Measurements from ENCODE around the gene IFTAP.

IFTAP gene

GRCh38 chr11:36557991-36558390, 36.3 kb upstream of the IFTAP start:
- no peak for DNase-seq
- no peak for TF ChIP-seq CTCF (IDR thresholded peaks at IDR 0.05; ENCODE audit: borderline replicate concordance, extremely low read depth, low read length, poor library complexity, severe bottlenecking)

GRCh38 chr11:36558571-36559413, 35.5 kb upstream of the IFTAP start:
- H2AFZ ChIP-seq (ENCODE audit: low read depth, low read length), result peak overlapping the region; percentile 66
- peak; percentile 93 for ATAC-seq (ENCODE audit: insufficient read depth, low read depth)
- peak overlapping the region; percentile 47 for H3K9ac ChIP-seq (ENCODE audit: low read depth, low read length)

More at GRCh38 chr11:36557991-36558390, 36.3 kb upstream of the IFTAP start:
- peak overlapping the region; percentile 62 for H3K4me2 ChIP-seq (ENCODE audit: insufficient read depth, low read length)
- H3K9ac ChIP-seq (ENCODE audit: low read depth, low read length), result peak overlapping the region; percentile 47
- peak overlapping the region; percentile 66 for H2AFZ ChIP-seq (ENCODE audit: low read depth, low read length)
- H3K9me3 ChIP-seq (ENCODE audit: insufficient read depth, low read length, severe bottlenecking), result no peaks in the 10 kb centered on the region
- H3K27me3 ChIP-seq (ENCODE audit: insufficient read depth, low read length, poor library complexity), result no peaks in the 10 kb centered on the region
- peak overlapping the region; percentile 13 to 50; a peak in 3 of 4 replicates for H3K4me3 ChIP-seq (ENCODE audit: low read depth in 1 of 2, low read length in 2 of 2)
- H3K36me3 ChIP-seq (ENCODE audit: insufficient read depth, low read length), result no peaks in the 10 kb centered on the region
- peaks cover 41% of the 10 kb centered on the region for H3K4me1 ChIP-seq (ENCODE audit: insufficient read depth, low read length)
- no peak for ATAC-seq (ENCODE audit: insufficient read depth, low read depth)
- peaks cover 18% of the 10 kb centered on the region for H3K79me2 ChIP-seq (ENCODE audit: insufficient read depth, low read length)
- H3K27ac ChIP-seq (ENCODE audit: low read length), result peak overlapping the region; percentile 88
- H4K20me1 ChIP-seq (ENCODE audit: insufficient read depth, low read length), result no peaks in the 10 kb centered on the region

GRCh38 chr11:36564376-36565030, 29.8 kb upstream of the IFTAP start:
- peaks cover 58% of the 10 kb centered on the region for H3K4me1 ChIP-seq (ENCODE audit: insufficient read depth, low read length)
- ATAC-seq (ENCODE audit: insufficient read depth, low read depth) (peak; percentile 27), DNase-seq (peak; percentile 83)
- peak overlapping the region; percentile 60 for H2AFZ ChIP-seq (ENCODE audit: low read depth, low read length)
- H3K4me3 ChIP-seq (ENCODE audit: low read depth in 1 of 2, low read length in 2 of 2), result no peak overlapping the region
- H3K27ac ChIP-seq (ENCODE audit: low read length), result peak overlapping the region; percentile 75
- H4K20me1 ChIP-seq (ENCODE audit: insufficient read depth, low read length), result peaks cover 4% of the 10 kb centered on the region; the same call in 1 of the 2 replicates
- peaks cover 66% of the 10 kb centered on the region for H3K79me2 ChIP-seq (ENCODE audit: insufficient read depth, low read length)
- H3K27me3 ChIP-seq (ENCODE audit: insufficient read depth, low read length, poor library complexity), result no peaks in the 10 kb centered on the region
- H3K9me3 ChIP-seq (ENCODE audit: insufficient read depth, low read length, severe bottlenecking), result no peaks in the 10 kb centered on the region
- H3K4me2 ChIP-seq (ENCODE audit: insufficient read depth, low read length), result peak overlapping the region; percentile 47
- H3K9ac ChIP-seq (ENCODE audit: low read depth, low read length), result peak overlapping the region; percentile 30
- TF ChIP-seq CTCF (IDR thresholded peaks at IDR 0.05; ENCODE audit: borderline replicate concordance, extremely low read depth, low read length, poor library complexity, severe bottlenecking) (peak; percentile 82), EZH2 (IDR thresholded peaks at IDR 0.05; ENCODE audit: borderline replicate concordance, low read depth, low read length, severe bottlenecking) (no peak)
- peaks cover 14% of the 10 kb centered on the region; the same call in 1 of the 2 replicates for H3K36me3 ChIP-seq (ENCODE audit: insufficient read depth, low read length)

More at GRCh38 chr11:36558571-36559413, 35.5 kb upstream of the IFTAP start:
- H3K9me3 ChIP-seq (ENCODE audit: insufficient read depth, low read length, severe bottlenecking), result no peaks in the 10 kb centered on the region
- no peak for DNase-seq
- H3K27me3 ChIP-seq (ENCODE audit: insufficient read depth, low read length, poor library complexity), result no peaks in the 10 kb centered on the region
- H3K4me1 ChIP-seq (ENCODE audit: insufficient read depth, low read length), result peaks cover 41% of the 10 kb centered on the region
- H3K4me2 ChIP-seq (ENCODE audit: insufficient read depth, low read length), result peak overlapping the region; percentile 62
- H4K20me1 ChIP-seq (ENCODE audit: insufficient read depth, low read length), result no peaks in the 10 kb centered on the region
- peaks cover 18% of the 10 kb centered on the region for H3K79me2 ChIP-seq (ENCODE audit: insufficient read depth, low read length)
- H3K36me3 ChIP-seq (ENCODE audit: insufficient read depth, low read length), result no peaks in the 10 kb centered on the region
- H3K27ac ChIP-seq (ENCODE audit: low read length), result peak overlapping the region; percentile 88
- no peak for TF ChIP-seq CTCF (IDR thresholded peaks at IDR 0.05; ENCODE audit: borderline replicate concordance, extremely low read depth, low read length, poor library complexity, severe bottlenecking)
- TF ChIP-seq EZH2 (IDR thresholded peaks at IDR 0.05; ENCODE audit: borderline replicate concordance, low read depth, low read length, severe bottlenecking), result no peak
- H3K4me3 ChIP-seq (ENCODE audit: low read depth in 1 of 2, low read length in 2 of 2), result peak overlapping the region; percentile 13 to 50; a peak in 3 of 4 replicates
